Measurements from ENCODE around the gene STK11. TPM values are rescaled to one million over a fixed set of nuclear protein-coding genes. Genes with fewer than 3 reads are reported as not detected.
A peak's percentile ranks its signal among the peaks of the same experiment; 100 is the strongest.

STK11 gene
- total RNA-seq, 1 experiment from 2014 or later, result 56.7 TPM

GRCh38 chr19:1277061-1277460 is 71.5 kb downstream of the STK11 start:
- Mint-ChIP-seq H3K9me3 (ENCODE audit: unreplicated experiment) (no peaks in the 10 kb centered on the region), H3K4me1 (ENCODE audit: low read depth, unreplicated experiment) (peaks cover 16% of the 10 kb centered on the region), H3K27ac (ENCODE audit: unreplicated experiment) (peak overlapping the region; percentile 91), H3K4me3 (ENCODE audit: unreplicated experiment) (peak overlapping the region; percentile 83), H3K27me3 (ENCODE audit: insufficient read depth, unreplicated experiment) (no peaks in the 10 kb centered on the region), H3K36me3 (ENCODE audit: insufficient read depth, unreplicated experiment) (peaks cover 68% of the 10 kb centered on the region)
- H3K4me1 ChIP-seq, result peaks cover 14% of the 10 kb centered on the region
- peaks cover 5% of the 10 kb centered on the region for H3K36me3 ChIP-seq (ENCODE audit: control insufficient read depth, insufficient read depth, low read length)
- ChIA-PET POLR2A (no interaction called here), CTCF (no interaction called here)
- no peak for DNase-seq
- peak overlapping the region; percentile 86 for H3K4me3 ChIP-seq (ENCODE audit: low read depth, low read length)
- no TSS peak for BruUV-seq (replicated peaks)
- intact Hi-C loops (cut with micrococcal nuclease; ENCODE audit: unreplicated experiment), result loop anchor here (5.0 kb wide), 1 partner anchor 40 kb away; no protein-coding TSS in a partner anchor
- no peaks in the 10 kb centered on the region for H3K9me3 ChIP-seq
- no peak for TF ChIP-seq CTCF (IDR thresholded peaks at IDR 0.05; ENCODE audit: insufficient read depth in 1 of 2, low read depth in 1 of 2, low read length in 1 of 2, severe bottlenecking in 1 of 2, unreplicated experiment in 1 of 2)
- H3K27me3 ChIP-seq (replicated peaks; ENCODE audit: control insufficient read depth, insufficient read depth, low read length), result no peaks in the 10 kb centered on the region

Other genes starting within 250 kb of the STK11 start
- 89.5 and 96.8 TPM in 2 replicates for gene WDR18, start 221.4 kb upstream of the STK11 start, total RNA-seq (2022)
- gene GRIN3B, start 205.4 kb upstream of the STK11 start, total RNA-seq (2022), result 0.41 and 0.49 TPM in 2 replicates
- gene TMEM259, start 184.7 kb upstream of the STK11 start, total RNA-seq (2022), result 148 and 154 TPM in 2 replicates
- not detected in 2 replicates for gene RNU6-2, start 184.3 kb upstream of the STK11 start, total RNA-seq (2022)
- gene CNN2, start 179.2 kb upstream of the STK11 start, total RNA-seq (2022), result 194 and 221 TPM in 2 replicates
- gene ABCA7, start 165.7 kb upstream of the STK11 start, total RNA-seq (2022), result 43.5 and 45.9 TPM in 2 replicates
- gene ARHGAP45, start 138.6 kb upstream of the STK11 start, total RNA-seq (2022), result 38.6 and 43.3 TPM in 2 replicates
- 264 and 272 TPM in 2 replicates for gene POLR2E, start 110.4 kb upstream of the STK11 start, total RNA-seq (2022)
- 500 and 546 TPM in 2 replicates for gene GPX4, start 101.8 kb upstream of the STK11 start, total RNA-seq (2022)
- 37.3 and 41.2 TPM in 2 replicates for gene SBNO2, start 31.5 kb upstream of the STK11 start, total RNA-seq (2022)
- 7.3 and 9.7 TPM in 2 replicates for gene CBARP, start 32.2 kb downstream of the STK11 start, total RNA-seq (2022)
- gene ATP5F1D, start 36.0 kb downstream of the STK11 start, total RNA-seq (2022), result 126 and 140 TPM in 2 replicates
- gene MIDN, start 42.8 kb downstream of the STK11 start, total RNA-seq (2022), result 125 and 128 TPM in 2 replicates
- gene CIRBP, start 63.6 kb downstream of the STK11 start, total RNA-seq (2022), result 289 and 331 TPM in 2 replicates
- gene FAM174C, start 69.8 kb downstream of the STK11 start, total RNA-seq (2022), result 51.0 and 56.3 TPM in 2 replicates
- 18.6 and 20.6 TPM in 2 replicates for gene EFNA2, start 80.1 kb downstream of the STK11 start, total RNA-seq (2022)
- 111 and 114 TPM in 2 replicates for gene NDUFS7, start 178.1 kb downstream of the STK11 start, total RNA-seq (2022)
- 67.3 and 75.7 TPM in 2 replicates for gene GAMT, start 195.8 kb downstream of the STK11 start, total RNA-seq (2022)
- gene DAZAP1, start 201.8 kb downstream of the STK11 start, total RNA-seq (2022), result 165 and 180 TPM in 2 replicates
- gene RPS15, start 232.6 kb downstream of the STK11 start, total RNA-seq (2022), result 1,192 and 1,341 TPM in 2 replicates
- gene APC2, start 244.3 kb downstream of the STK11 start, total RNA-seq (2022), result 9.5 and 11.3 TPM in 2 replicates